Ascending aorta (tissue), 2 donors: Measurements from ENCODE around the gene ALG3. TPM values are rescaled to one million over a fixed set of nuclear protein-coding genes. Genes with fewer than 3 reads are reported as not detected.
A peak's percentile ranks its signal among the peaks of the same experiment; 100 is the strongest.

Source experiments
- DNase-seq, 2 donors: peaks; one replicate each; pipeline ENCODE4 v3.0.0-alpha.2; 2019; ENCODE audit warnings: low spot score in 2 of 2
- H3K27ac ChIP-seq, 2 donors: fragments of 200-600 bp; sonication (generic); one replicate each; pipeline ENCODE4 v1.5.1; 2016 to 2017; ENCODE audit warnings: mild to moderate bottlenecking in 1 of 2
- H3K27me3 ChIP-seq: fragments of 200-600 bp; sonication (generic); one replicate; pipeline ENCODE4 v1.5.1; 2017
- H3K36me3 ChIP-seq, 2 donors: fragments of 200-600 bp; sonication (generic); one replicate each; pipeline ENCODE4 v1.5.1; 2016
- H3K4me1 ChIP-seq, 2 donors: fragments of 200-600 bp; sonication (generic); one replicate each; pipeline ENCODE4 v1.5.1; 2016 to 2017; ENCODE audit warnings: mild to moderate bottlenecking in 1 of 2
- H3K4me3 ChIP-seq, 2 donors: fragments of 200-600 bp; sonication (generic); one replicate each; pipeline ENCODE4 v1.5.1; 2016 to 2017; ENCODE audit warnings: mild to moderate bottlenecking in 1 of 2
- H3K9me3 ChIP-seq, 2 donors: fragments of 200-600 bp; sonication (generic); one replicate each; pipeline ENCODE4 v1.5.1; 2016
- intact Hi-C: fragments of 100-400 bp; cut with DNase I; formaldehyde crosslinking; loops from one replicate; pipeline ENCODE4 v1.15.1; 2023
- total RNA-seq: library from RNA; depleted of rRNA; stranded (reverse); fragments of >200 nt; gene quantifications from one replicate; pipeline ENCODE4 v1.1.0, GENCODE V29; 2016
- TF ChIP-seq, protein P1 (sequence below), 3 experiments: fragments of 200-600 bp in 2 of 3; fragments of 450-650 bp in 1 of 3; sonication (generic) in 2 of 3; IDR thresholded peaks; one replicate each; pipeline ENCODE4 v1.5.1; 2016 to 2019; ENCODE audit warnings: antibody characterized with exemption in 3 of 3, mild to moderate bottlenecking in 1 of 3, moderate library complexity in 1 of 3

ALG3 gene
- total RNA-seq, 1 donor from 2014 or later: 167 TPM

DNA sequence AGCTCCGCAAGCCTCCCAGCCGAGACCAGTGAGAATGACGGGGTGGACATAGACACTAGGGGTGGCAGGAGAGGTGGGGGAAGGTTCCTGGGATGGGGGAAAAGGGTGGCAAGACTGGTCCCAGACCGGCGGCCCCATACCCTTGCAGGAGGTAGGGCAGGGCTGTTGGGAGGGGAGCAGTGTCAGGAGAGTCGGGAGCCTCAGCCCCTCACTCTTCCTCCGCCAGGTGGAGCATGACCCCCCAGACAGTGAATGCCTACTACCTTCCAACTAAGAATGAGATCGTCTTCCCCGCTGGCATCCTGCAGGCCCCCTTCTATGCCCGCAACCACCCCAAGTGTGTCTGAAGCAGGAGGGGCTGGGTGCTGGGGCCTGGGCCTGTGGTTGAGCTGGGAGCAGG, 41.6 kb upstream of the ALG3 start:
- H3K27ac ChIP-seq: no peak overlapping the region
- DNase-seq: no peak
- no peaks in the 10 kb centered on the region for H3K4me1 ChIP-seq
- H3K36me3 ChIP-seq: no peaks in the 10 kb centered on the region
- H3K4me3 ChIP-seq: no peak overlapping the region
- no peaks in the 10 kb centered on the region for H3K9me3 ChIP-seq
- no peaks in the 10 kb centered on the region for H3K27me3 ChIP-seq
- intact Hi-C loops: no loop called here
- TF ChIP-seq, protein P1, sequence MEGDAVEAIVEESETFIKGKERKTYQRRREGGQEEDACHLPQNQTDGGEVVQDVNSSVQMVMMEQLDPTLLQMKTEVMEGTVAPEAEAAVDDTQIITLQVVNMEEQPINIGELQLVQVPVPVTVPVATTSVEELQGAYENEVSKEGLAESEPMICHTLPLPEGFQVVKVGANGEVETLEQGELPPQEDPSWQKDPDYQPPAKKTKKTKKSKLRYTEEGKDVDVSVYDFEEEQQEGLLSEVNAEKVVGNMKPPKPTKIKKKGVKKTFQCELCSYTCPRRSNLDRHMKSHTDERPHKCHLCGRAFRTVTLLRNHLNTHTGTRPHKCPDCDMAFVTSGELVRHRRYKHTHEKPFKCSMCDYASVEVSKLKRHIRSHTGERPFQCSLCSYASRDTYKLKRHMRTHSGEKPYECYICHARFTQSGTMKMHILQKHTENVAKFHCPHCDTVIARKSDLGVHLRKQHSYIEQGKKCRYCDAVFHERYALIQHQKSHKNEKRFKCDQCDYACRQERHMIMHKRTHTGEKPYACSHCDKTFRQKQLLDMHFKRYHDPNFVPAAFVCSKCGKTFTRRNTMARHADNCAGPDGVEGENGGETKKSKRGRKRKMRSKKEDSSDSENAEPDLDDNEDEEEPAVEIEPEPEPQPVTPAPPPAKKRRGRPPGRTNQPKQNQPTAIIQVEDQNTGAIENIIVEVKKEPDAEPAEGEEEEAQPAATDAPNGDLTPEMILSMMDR (IDR thresholded peaks at IDR 0.05): no peak

DNA sequence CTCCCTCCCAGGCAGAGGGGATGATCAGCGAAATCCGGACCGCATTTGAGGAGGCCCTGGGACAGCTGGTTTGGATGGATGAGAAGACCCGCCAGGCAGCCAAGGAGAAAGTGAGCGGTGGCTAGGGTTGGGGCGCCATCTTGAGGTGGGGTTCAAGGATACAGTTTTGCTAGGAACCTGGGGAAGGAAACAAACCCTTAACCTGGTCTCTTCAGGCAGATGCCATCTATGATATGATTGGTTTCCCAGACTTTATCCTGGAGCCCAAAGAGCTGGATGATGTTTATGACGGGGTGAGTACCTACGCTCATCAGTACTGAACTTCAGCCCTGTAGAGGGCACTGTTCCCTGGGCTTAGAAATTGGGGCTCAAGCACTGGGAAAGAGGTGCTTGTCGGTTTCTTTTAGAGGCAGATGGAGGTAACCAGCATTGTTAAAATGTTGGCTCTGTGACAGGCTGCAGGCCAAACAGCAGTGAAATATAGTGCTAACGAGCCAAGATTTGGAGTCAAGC, 40.7 kb upstream of the ALG3 start:
- TF ChIP-seq, protein P1 (IDR thresholded peaks at IDR 0.05): peak in 2 of 3 experiments; percentile 27 to 42
- intact Hi-C loops: loop anchor here (5.0 kb wide), 1 partner anchor 253 kb away; no protein-coding TSS in a partner anchor
- Histone ChIP-seq H3K9me3 (no peaks in the 10 kb centered on the region), H3K27ac (no peak overlapping the region), H3K27me3 (no peaks in the 10 kb centered on the region), H3K4me3 (no peak overlapping the region), H3K36me3 (no peaks in the 10 kb centered on the region), H3K4me1 (no peaks in the 10 kb centered on the region)
- DNase-seq: no peak

DNA sequence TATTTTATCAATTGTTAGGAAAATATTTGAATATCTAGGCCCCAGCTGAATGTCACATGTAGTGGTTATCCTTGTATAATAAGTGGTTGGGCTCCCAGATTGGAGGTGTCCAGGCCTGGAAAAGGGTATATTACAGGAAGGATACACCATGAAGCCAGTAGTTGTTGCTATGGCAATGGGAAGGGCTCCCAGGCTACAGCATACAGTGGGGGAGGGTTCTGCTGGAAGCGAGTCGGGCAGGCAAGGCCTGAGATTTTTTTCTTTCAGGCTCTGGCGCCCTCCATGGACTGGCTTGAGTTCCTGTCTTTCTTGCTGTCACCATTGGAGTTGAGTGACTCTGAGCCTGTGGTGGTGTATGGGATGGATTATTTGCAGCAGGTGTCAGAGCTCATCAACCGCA, 35.9 kb upstream of the ALG3 start:
- intact Hi-C loops: loop anchor here (5.0 kb wide), 1 partner anchor 258 kb away; no protein-coding TSS in a partner anchor
- no peaks in the 10 kb centered on the region for H3K9me3 ChIP-seq
- no peaks in the 10 kb centered on the region for H3K4me1 ChIP-seq

DNA sequence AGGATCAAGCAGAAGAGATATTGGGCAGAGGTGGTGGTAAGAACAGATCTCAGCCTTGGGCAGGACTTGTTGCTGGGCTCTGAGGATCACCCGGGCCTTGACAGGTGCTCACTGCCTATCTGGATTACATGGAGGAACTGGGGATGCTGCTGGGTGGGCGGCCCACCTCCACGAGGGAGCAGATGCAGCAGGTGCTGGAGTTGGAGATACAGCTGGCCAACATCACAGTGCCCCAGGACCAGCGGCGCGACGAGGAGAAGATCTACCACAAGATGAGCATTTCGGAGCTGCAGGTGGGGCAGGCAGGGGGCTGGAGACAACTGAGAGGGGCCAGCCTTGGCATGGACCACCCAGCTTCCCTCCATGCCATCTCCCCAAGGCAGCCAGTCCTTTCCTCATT, 34.9 kb upstream of the ALG3 start:
- no peak overlapping the region for H3K27ac ChIP-seq
- H3K4me1 ChIP-seq: no peaks in the 10 kb centered on the region
- no peaks in the 10 kb centered on the region for H3K36me3 ChIP-seq
- no peaks in the 10 kb centered on the region for H3K9me3 ChIP-seq
- intact Hi-C loops: no loop called here
- no peak for DNase-seq
- TF ChIP-seq, protein P1 (IDR thresholded peaks at IDR 0.05): no peak
- no peak overlapping the region for H3K4me3 ChIP-seq
- no peaks in the 10 kb centered on the region for H3K27me3 ChIP-seq

More for the DNA sequence above, 35.9 kb upstream of the ALG3 start:
- Histone ChIP-seq H3K27me3 (no peaks in the 10 kb centered on the region), H3K27ac (no peak overlapping the region), H3K4me3 (no peak overlapping the region), H3K36me3 (no peaks in the 10 kb centered on the region)
- DNase-seq: no peak
- TF ChIP-seq, protein P1 (IDR thresholded peaks at IDR 0.05): no peak

DNA sequence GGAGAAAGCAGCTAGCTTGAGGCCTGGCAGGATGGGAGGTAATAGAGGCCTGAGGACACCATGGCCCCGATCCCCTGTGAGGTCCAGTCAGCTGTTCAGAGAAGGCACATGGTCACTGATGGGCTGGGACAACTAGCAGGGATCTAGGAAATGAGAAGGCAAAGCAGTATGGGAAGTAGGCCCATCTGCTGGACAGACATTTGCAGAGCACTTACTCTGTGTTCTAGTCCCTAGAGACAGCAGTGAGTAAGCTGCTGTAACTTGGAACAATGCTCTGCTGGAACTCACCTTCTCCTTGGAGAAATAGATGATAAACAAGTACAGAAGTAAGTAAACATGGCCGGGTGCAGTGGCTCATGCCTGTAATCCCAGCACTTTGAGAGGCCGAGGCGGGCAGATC, 34.2 kb upstream of the ALG3 start:
- H3K4me3 ChIP-seq: no peak overlapping the region
- no peaks in the 10 kb centered on the region for H3K36me3 ChIP-seq
- intact Hi-C loops: no loop called here
- H3K4me1 ChIP-seq: no peaks in the 10 kb centered on the region
- no peaks in the 10 kb centered on the region for H3K27me3 ChIP-seq
- DNase-seq: no peak
- H3K27ac ChIP-seq: no peak overlapping the region
- no peaks in the 10 kb centered on the region for H3K9me3 ChIP-seq
- TF ChIP-seq, protein P1 (IDR thresholded peaks at IDR 0.05): no peak

DNA sequence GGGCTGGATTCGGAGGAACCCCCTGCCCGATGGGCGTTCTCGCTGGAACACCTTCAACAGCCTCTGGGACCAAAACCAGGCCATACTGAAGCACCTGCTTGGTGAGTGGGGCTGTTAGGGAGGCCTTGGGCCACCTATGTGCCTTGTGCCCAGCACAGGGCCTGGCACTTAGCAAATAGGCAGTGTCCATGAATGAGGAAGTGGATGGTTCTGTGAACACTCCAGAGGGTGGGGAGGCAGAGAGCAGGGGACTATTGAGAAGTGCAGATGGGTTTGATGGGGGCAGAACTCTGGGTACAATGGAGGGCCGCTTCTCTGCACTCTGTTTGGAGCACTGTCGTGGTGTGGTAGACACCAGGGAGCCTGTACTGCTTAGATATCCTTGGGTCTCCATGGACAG, 28.6 kb upstream of the ALG3 start:
- no peak for DNase-seq
- intact Hi-C loops: no loop called here
- TF ChIP-seq, protein P1 (IDR thresholded peaks at IDR 0.05): no peak
- peaks cover 13% of the 10 kb centered on the region for H3K27me3 ChIP-seq
- H3K9me3 ChIP-seq: no peaks in the 10 kb centered on the region
- H3K4me1 ChIP-seq: no peaks in the 10 kb centered on the region
- no peak overlapping the region for H3K27ac ChIP-seq
- H3K4me3 ChIP-seq: no peak overlapping the region
- H3K36me3 ChIP-seq: no peaks in the 10 kb centered on the region
